Caco-2 (cell line): ENCODE measurements around the gene ZNF407. TPM values are rescaled to one million over a fixed set of nuclear protein-coding genes. Genes with fewer than 3 reads are reported as not detected.

Source experiments
- BruUV-seq: library from RNA; stranded (reverse); fragments of 400-500 nt; replicated peaks from 2 replicates; lab custom pipeline; 2021; lab: Mats Ljungman, UMichigan
- CTCF ChIA-PET: fragments of 300-600 bp; sonication (Branson Sonifier 250); formaldehyde crosslinking; loops from one replicate; lab custom pipeline; 2022; ENCODE audit warnings: antibody characterized with exemption; lab: Charles Lee
- POLR2A ChIA-PET: fragments of 300-600 bp; sonication (Branson Sonifier 250); formaldehyde crosslinking; loops from one replicate; lab custom pipeline; 2022; ENCODE audit warnings: antibody characterized with exemption; lab: Charles Lee
- DNase-seq, 2 experiments: peaks; one replicate each; pipeline versions ENCODE4 v3.0.0 to v3.0.0-alpha.2; 2020 to 2022
- H3K27me3 ChIP-seq: replicated peaks from 2 replicates; pipeline ENCODE4 v1.6.0; 2011; ENCODE audit warnings: low read length; ENCODE audit not compliant: control insufficient read depth, insufficient read depth
- H3K36me3 ChIP-seq: 2 replicates; pipeline ENCODE4 v1.5.1; 2011; ENCODE audit warnings: low read length; ENCODE audit not compliant: control insufficient read depth, insufficient read depth
- H3K4me1 ChIP-seq: fragments of 250-450 bp; sonication (Bioruptor Pico); 2 replicates; pipeline ENCODE4 v1.5.1; 2020; ENCODE audit warnings: mild to moderate bottlenecking
- H3K4me3 ChIP-seq: 2 replicates; pipeline ENCODE4 v1.5.1; 2011; ENCODE audit warnings: low read depth, mild to moderate bottlenecking, control low read depth, low read length
- H3K9me3 ChIP-seq: fragments of 250-450 bp; sonication (Bioruptor Pico); 2 replicates; pipeline ENCODE4 v1.5.1; 2020; ENCODE audit warnings: mild to moderate bottlenecking, moderate library complexity
- H3K27ac Mint-ChIP-seq: one replicate; pipeline ENCODE4 v1.8.0; 2022; ENCODE audit warnings: mixed read lengths; ENCODE audit not compliant: unreplicated experiment
- H3K27me3 Mint-ChIP-seq: one replicate; pipeline ENCODE4 v1.8.0; 2022; ENCODE audit warnings: mixed read lengths; ENCODE audit not compliant: insufficient read depth, unreplicated experiment
- H3K36me3 Mint-ChIP-seq: one replicate; pipeline ENCODE4 v1.8.0; 2022; ENCODE audit warnings: mild to moderate bottlenecking, mixed read lengths; ENCODE audit not compliant: insufficient read depth, unreplicated experiment
- H3K4me1 Mint-ChIP-seq: one replicate; pipeline ENCODE4 v1.8.0; 2022; ENCODE audit warnings: low read depth, mixed read lengths; ENCODE audit not compliant: unreplicated experiment
- H3K4me3 Mint-ChIP-seq: one replicate; pipeline ENCODE4 v1.8.0; 2022; ENCODE audit warnings: mild to moderate bottlenecking, moderate library complexity, mixed read lengths; ENCODE audit not compliant: unreplicated experiment
- H3K9me3 Mint-ChIP-seq: one replicate; pipeline ENCODE4 v1.8.0; 2022; ENCODE audit warnings: mixed read lengths; ENCODE audit not compliant: unreplicated experiment
- CTCF ChIP-seq, 2 experiments: fragments of 200-600 bp in 1 of 2; IDR thresholded peaks; 1 replicate in 1 of 2; 2 replicates in 1 of 2; pipeline versions ENCODE4 v1.5.1 to v1.8.0; 2011 to 2022; ENCODE audit warnings: antibody characterized with exemption in 1 of 2, control low read depth in 1 of 2, inconsistent platforms in 1 of 2, low read depth in 1 of 2, low read length in 1 of 2, mild to moderate bottlenecking in 1 of 2, moderate library complexity in 1 of 2; ENCODE audit not compliant: insufficient read depth in 1 of 2, severe bottlenecking in 1 of 2, unreplicated experiment in 1 of 2
- intact Hi-C: fragments of 100-400 bp; cut with micrococcal nuclease; formaldehyde crosslinking; loops from one replicate; pipeline ENCODE4 v1.10.0; 2022; ENCODE audit not compliant: unreplicated experiment
- total RNA-seq: library from RNA; stranded (reverse); gene quantifications from 2 replicates; pipeline ENCODE4 v1.2.3, GENCODE V29; 2022

The ZNF407 gene
- total RNA-seq, 1 experiment from 2014 or later: 4.7 TPM

DNA sequence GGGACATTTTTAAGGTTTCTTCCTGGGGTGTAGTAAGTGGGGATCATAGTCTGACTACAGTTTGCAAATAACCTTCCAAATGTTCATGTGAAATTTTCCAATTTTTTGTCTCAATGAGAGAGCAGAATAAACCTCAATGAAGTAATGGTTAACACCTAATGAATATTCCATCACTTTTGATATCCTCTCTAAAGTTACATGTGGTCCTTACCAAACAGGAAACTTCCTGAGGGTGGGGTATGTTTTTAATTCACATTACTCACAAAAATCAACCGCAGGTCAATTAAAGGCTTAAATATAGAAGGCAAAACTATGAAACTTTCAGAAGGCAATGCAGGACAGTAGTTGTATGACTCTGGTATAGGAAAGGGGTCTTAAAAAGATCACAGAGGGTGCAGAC lies 13.2 kb downstream of the ZNF407 start:
- H3K4me3 Mint-ChIP-seq: no peak overlapping the region
- TF ChIP-seq CTCF (IDR thresholded peaks at IDR 0.05; ENCODE audit: insufficient read depth in 1 of 2, low read depth in 1 of 2, low read length in 1 of 2, severe bottlenecking in 1 of 2, unreplicated experiment in 1 of 2): no peak
- H3K27ac Mint-ChIP-seq: no peak overlapping the region
- no peaks in the 10 kb centered on the region for H3K9me3 Mint-ChIP-seq
- no peaks in the 10 kb centered on the region for H3K27me3 Mint-ChIP-seq
- ChIA-PET CTCF (no interaction called here), POLR2A (no interaction called here)
- no peaks in the 10 kb centered on the region for H3K9me3 ChIP-seq
- H3K4me3 ChIP-seq: no peak overlapping the region
- no peaks in the 10 kb centered on the region for H3K4me1 Mint-ChIP-seq
- no peaks in the 10 kb centered on the region for H3K4me1 ChIP-seq
- no peaks in the 10 kb centered on the region for H3K36me3 ChIP-seq
- H3K36me3 Mint-ChIP-seq: no peaks in the 10 kb centered on the region
- no TSS peak for BruUV-seq
- intact Hi-C loops: no loop called here
- DNase-seq: no peak
- H3K27me3 ChIP-seq: no peaks in the 10 kb centered on the region

GRCh38 chr18:74611765-74612164 lies 14.1 kb downstream of the ZNF407 start:
- Histone ChIP-seq H3K4me3 (no peak overlapping the region), H3K4me1 (no peaks in the 10 kb centered on the region), H3K9me3 (no peaks in the 10 kb centered on the region), H3K36me3 (no peaks in the 10 kb centered on the region), H3K27me3 (no peaks in the 10 kb centered on the region)
- TF ChIP-seq CTCF (IDR thresholded peaks at IDR 0.05; ENCODE audit: insufficient read depth in 1 of 2, low read depth in 1 of 2, low read length in 1 of 2, severe bottlenecking in 1 of 2, unreplicated experiment in 1 of 2): no peak
- BruUV-seq: no TSS peak
- no peak overlapping the region for H3K27ac Mint-ChIP-seq
- ChIA-PET CTCF (no interaction called here), POLR2A (no interaction called here)
- intact Hi-C loops: no loop called here
- no peaks in the 10 kb centered on the region for H3K27me3 Mint-ChIP-seq
- H3K4me1 Mint-ChIP-seq: no peaks in the 10 kb centered on the region
- DNase-seq: no peak
- H3K9me3 Mint-ChIP-seq: no peaks in the 10 kb centered on the region
- no peaks in the 10 kb centered on the region for H3K36me3 Mint-ChIP-seq
- no peak overlapping the region for H3K4me3 Mint-ChIP-seq

- no peaks in the 10 kb centered on the region for H3K36me3 Mint-ChIP-seq
- no TSS peak for BruUV-seq
- H3K4me3 Mint-ChIP-seq: no peak overlapping the region
- no peak overlapping the region for H3K27ac Mint-ChIP-seq
- H3K4me1 Mint-ChIP-seq: no peaks in the 10 kb centered on the region
- no peaks in the 10 kb centered on the region for H3K36me3 ChIP-seq
- H3K4me3 ChIP-seq: no peak overlapping the region
- DNase-seq: no peak
- no peaks in the 10 kb centered on the region for H3K9me3 Mint-ChIP-seq
- intact Hi-C loops: no loop called here
- H3K4me1 ChIP-seq: no peaks in the 10 kb centered on the region
- no peaks in the 10 kb centered on the region for H3K27me3 ChIP-seq
- POLR2A ChIA-PET: no interaction called here
- H3K27me3 Mint-ChIP-seq: no peaks in the 10 kb centered on the region
- CTCF ChIA-PET: no interaction called here
- TF ChIP-seq CTCF (IDR thresholded peaks at IDR 0.05; ENCODE audit: insufficient read depth in 1 of 2, low read depth in 1 of 2, low read length in 1 of 2, severe bottlenecking in 1 of 2, unreplicated experiment in 1 of 2): no peak
- H3K9me3 ChIP-seq: no peaks in the 10 kb centered on the region
Observed at GRCh38 chr18:74613381-74613780, 15.7 kb downstream of the ZNF407 start.
